HG03432 (cell line): ENCODE data around the gene TLR1.
A peak's percentile ranks its signal among the peaks of the same experiment; 100 is the strongest.
"Not testable (repeated sequence)": the region's sequence is repeated elsewhere in the genome, so short reads cannot be mapped to it uniquely, and the experiment has no call there.

Source experiments
- ATAC-seq: cut with Tn5 transposase; IDR thresholded peaks from one replicate; pipeline ENCODE4 v1.9.1; 2021; ENCODE audit warnings: mild to moderate bottlenecking, moderate library complexity; ENCODE audit not compliant: unreplicated experiment

Gene TLR1

GRCh38 chr4:38775326-38775725 is 29.3 kb downstream of the TLR1 start:
- no peak for ATAC-seq

DNA sequence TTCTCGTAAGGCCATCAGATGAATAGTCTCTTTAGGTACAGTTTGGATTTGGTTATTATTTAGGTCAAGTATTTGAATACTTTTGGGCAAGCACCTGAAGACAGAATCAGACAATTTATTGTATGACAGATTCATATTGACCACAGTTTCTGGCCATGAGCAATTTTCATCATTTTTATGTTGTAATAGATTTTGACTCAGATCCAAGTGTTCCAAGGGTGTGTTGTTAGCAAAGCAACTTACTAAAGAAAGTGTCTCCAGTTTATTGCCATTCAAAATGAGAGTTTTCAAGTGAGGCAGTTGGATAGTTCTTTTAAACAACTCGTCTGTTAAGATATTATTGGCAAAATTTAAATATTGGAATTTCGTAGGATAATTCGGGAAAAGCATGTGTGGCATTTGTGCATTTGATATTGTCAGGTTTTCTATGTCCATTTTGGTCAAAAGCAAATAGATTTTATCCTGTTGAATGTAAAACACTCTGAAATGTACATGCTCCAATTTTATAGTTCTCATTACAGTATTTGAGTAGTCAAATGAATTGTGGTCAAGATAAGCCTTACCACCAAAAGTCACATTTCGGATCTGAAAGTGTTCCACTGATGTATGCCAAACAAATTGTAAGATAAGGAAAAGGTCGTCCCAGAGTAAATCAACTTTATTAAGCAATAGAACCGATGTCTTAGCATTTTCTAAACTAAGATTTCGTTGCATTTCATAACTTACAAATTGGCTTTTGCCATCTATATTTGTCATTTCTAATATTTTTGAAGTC is 30.2 kb downstream of the TLR1 start:
- no peak for ATAC-seq

DNA sequence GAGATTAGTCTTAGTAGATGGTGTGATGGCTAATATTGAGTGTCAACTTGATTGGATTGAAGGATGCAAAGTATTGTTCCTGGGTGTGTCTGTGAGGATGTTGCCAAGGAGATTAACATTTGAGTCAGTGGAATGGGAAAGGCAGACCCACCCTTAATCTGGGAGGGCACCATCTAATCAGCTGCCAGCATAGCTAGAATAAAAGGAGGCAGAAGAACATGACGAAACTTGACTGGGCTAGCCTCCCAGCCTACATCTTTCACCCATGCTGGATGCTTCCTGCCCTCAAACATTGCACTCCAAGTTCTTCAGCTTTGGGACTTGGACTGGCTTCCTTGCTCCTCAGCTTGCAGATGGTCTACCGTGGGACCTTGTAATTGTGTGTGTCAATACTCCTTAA is 34.3 kb downstream of the TLR1 start:
- not testable (repeated sequence) for ATAC-seq

- peak; percentile 45 for ATAC-seq
Observed at GRCh38 chr4:38769857-38770256, 34.7 kb downstream of the TLR1 start.

DNA sequence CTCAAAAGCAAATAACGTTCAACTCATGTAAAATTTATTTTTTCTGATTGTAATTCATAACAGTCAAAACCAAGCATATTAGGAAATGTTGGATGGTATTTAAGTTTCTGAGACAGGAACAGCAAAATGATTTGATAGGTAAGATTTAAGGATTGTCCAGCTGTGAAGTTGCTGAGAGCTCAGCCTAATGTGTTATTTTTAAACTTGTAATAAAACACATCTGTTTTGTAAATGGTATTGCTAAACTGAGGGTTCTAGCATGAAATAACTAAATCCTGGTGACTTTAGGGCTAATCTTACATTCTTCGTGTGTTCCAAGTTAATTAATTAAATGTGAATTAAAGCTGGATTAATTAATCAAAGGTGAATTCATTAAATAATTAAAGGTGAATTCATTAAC is 35.1 kb downstream of the TLR1 start:
- peak; percentile 6 for ATAC-seq

DNA sequence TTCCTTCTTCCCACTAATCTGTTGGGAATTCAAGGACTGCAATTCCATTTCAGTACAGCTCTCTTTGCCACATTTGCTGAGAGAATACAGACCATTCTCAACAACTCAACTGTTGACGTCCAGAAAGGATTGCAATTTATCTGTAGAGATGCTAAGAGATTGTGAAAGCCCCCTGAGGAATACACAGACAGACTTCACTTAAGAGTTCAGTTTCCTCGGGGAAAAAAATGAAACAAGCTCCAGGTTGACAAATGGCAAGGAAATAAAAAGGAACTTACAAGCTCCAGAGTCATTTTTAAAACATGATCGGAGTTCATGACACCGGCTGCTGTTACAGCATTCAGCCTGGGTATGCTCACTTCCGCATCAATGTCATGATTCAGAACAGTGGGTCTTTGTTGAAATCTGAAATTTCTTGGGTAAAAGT is 35.6 kb downstream of the TLR1 start:
- peak; percentile 42 for ATAC-seq

DNA sequence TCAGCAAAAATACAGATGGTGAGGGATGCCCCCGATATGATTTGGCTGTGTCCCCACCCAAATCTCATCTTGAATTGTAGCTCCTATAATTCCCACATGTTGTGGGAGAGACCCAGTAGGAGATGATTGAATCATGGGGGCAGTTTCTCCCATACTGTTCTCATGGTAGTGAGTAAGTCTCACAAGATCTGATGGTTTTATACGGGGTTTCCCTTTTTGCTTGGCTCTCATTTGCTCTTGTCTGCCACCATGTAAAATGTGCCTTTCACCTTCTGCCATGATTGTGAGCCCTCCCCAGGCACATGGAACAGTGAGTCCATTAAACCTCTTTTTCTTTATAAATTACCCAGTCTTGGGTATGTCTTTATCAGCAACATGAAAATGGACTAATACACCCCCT is 37.7 kb downstream of the TLR1 start:
- not testable (repeated sequence) for ATAC-seq

GRCh38 chr4:38765382-38765781 is 39.2 kb downstream of the TLR1 start:
- ATAC-seq, result no peak

DNA sequence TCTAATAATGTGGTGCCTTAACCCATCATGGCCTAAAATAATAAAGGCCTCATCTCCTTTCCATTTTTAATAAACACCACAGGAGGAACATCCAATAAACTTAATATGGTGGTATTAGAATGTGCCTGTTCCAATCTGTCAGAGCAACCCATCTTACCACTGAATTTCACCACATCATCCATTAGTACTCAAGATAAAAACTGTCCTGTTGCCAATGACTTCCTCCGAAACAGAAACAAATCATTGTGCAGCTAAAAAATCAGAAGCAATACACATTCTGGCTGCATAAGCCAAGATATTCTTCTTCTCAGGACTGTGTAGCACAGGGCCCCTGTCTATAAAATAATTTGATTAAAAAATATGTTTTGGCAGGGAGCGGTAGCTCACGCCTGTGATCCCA is 40.3 kb downstream of the TLR1 start:
- no peak for ATAC-seq

GRCh38 chr4:38762560-38762959 is 42.0 kb downstream of the TLR1 start:
- ATAC-seq, result no peak

DNA sequence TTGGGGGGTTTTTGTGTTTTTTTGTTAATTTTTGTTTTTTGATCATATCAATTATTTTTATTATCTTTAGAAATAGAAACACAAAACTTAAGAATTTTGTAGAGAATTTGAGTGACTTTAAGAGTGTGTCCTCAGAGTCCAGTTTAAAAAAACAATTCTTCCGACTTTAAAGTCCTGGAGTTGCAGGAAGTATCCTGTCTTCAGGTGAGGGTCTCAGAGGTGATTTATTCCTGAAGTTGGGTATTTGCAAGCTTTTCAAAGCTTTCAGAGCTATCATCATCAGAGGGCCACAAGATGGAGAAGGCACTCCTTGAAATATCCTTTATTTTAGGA is 44.8 kb downstream of the TLR1 start:
- no peak for ATAC-seq

DNA sequence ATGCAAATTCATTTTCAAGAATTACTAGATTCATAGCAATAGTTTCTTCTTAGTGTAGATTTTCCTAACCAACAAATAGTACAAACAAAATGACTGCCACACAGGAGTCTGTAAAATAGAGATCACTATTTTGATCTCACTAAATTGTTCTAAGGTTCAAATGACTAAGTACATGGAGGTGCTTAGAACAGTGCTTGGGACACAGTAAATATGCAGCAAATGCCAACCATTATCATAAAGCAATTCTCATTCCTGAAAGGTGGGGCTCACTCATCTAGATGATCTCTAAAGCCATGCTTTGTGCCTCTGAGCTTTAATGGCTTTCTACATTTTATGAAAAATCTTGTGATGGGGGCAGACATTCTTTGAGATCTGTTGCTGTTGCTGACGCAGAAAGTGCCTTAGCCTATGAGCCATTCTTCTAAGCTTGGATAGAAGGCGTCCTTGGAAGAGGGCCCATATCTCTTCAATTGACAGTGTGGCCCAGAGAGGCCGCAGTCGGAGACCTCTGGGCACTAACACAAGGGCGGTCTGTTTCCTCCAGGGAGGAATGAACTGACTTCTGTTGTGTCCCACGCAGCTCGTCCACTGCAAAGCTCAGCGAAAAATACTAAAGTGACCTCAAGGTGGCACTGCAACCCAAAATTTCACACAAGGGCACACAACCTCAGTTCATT is 45.3 kb downstream of the TLR1 start:
- no peak for ATAC-seq

GRCh38 chr4:38757945-38758600 is 46.5 kb downstream of the TLR1 start:
- ATAC-seq, result no peak

DNA sequence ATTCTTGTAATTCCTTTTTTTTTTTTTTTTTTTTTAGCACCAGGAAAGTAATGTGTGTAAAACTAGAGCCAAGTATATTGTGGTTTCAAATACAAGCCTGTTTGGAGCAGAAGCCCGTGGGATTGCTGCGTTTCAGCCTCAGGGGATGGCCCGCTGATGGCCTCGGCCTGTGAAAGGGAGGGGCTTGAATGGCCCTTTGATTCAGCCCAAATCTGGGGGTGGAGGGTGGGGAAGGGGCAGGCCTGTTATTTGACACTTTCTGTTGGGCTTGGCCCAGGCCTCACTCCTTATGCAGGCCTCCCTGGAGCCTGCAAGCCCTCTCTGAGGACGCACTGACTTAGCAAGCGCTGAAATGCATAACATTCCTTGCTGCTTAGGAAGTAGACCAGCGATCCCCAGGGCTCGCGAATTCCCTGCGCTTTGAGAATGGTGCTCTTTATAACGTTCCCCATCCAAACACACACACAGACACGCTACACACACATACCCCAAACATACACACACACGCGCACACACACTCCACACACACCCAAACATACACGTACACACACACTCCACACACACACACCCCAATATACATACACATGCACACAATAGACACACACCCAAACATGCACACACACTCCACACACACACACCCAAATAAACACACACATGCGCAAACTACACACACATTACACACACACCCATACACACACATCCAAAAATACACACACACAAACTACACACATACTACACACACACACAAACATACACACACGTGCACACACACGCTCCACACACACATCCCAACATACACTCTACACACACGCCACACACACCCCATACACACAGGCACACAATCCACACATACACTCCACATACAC is 51.4 kb downstream of the TLR1 start:
- ATAC-seq, result no peak

- peak; percentile 96 for ATAC-seq
Observed at GRCh38 chr4:38752372-38752940, 52.1 kb downstream of the TLR1 start.

DNA sequence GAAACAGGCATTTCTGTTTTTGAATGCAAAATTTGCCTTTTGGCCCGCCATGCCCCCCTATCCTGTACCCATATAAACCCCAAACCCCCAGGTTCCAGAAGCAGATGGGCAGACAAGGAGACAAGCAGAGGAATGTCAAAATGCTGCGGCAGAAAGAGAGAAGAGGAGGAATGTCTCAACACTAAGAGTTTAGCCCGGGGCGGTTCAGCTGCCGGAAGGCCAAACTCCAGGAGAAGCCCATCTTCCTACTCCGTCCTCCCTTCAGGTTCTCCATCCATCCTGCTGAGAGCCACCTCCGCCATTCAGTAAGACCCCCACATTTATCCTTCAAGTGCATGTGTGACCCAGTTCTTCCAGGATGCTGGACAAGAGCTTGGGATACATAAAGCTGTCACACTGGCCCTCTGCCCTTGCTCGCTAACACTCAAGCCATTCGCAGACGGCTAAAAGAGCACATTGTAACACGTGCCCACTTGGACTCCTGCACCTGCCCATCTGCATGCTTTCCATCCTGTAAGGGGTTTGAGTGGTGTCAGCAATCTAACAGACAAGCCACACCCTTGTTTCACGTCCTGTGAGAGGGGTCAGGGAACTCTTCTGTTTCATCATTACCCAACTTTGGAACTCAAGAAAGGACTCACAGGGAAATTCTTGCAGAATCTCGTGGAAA is 53.1 kb downstream of the TLR1 start:
- ATAC-seq, result no peak

GRCh38 chr4:38749336-38749735 is 55.3 kb downstream of the TLR1 start:
- ATAC-seq, result no peak

DNA sequence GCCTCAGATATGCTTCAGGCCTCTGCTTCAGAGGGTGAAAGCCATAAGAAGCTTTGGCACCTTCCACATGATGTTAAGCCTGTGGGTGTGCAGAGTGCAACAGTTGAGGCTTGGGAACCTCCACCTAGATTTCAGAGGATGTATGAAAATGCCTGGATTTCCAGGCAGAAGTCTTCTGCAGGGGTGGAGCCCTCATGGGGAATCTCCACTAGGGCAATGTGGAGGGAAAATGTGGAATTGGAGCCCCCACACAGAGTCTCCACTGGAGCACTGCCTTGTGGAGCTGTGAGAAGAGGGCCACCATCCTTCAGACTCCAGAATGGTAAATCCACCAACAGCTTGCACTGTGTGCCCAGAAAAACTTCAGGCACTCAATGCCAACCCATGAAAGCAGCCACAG is 57.0 kb downstream of the TLR1 start:
- ATAC-seq, result no peak
